HK-2 (cell line): ENCODE measurements around the gene NUDCD2.

ENCODE experiments used
- DNase-seq: peaks from one replicate; pipeline ENCODE4 v3.0.0-alpha.2; 2018; ENCODE audit not compliant: unreplicated experiment

Gene NUDCD2

GRCh38 chr5:163459819-163460561 is at the start of gene NUDCD2:
NUDCD2 (minus strand) TSS chr5:163460102; CDS start chr5:163460050, 52 bp downstream.
- peak; percentile 92 for DNase-seq

- DNase-seq = no peak
Observed at GRCh38 chr5:163509291-163509951, 49.5 kb upstream of the NUDCD2 start.

- no peak for DNase-seq
Observed at GRCh38 chr5:163508753-163509152, 48.9 kb upstream of the NUDCD2 start.

GRCh38 chr5:163506726-163507125 is 46.8 kb upstream of the NUDCD2 start:
- DNase-seq = no peak

GRCh38 chr5:163506095-163506457 is 46.2 kb upstream of the NUDCD2 start:
- no peak for DNase-seq

GRCh38 chr5:163505368-163506094 is 45.6 kb upstream of the NUDCD2 start, which contains the start of gene MAT2B:
MAT2B (plus strand) TSS chr5:163505619; CDS start chr5:163505687, 68 bp downstream.
- peak; percentile 90 for DNase-seq

GRCh38 chr5:163505049-163505367 is 45.1 kb upstream of the NUDCD2 start:
- no peak for DNase-seq

GRCh38 chr5:163504079-163504931 is 44.4 kb upstream of the NUDCD2 start:
- peak; percentile 22 for DNase-seq

- DNase-seq = peak; percentile 33
Observed at GRCh38 chr5:163503106-163504078, 43.5 kb upstream of the NUDCD2 start.

GRCh38 chr5:163502521-163502920 is 42.6 kb upstream of the NUDCD2 start:
- DNase-seq = no peak

GRCh38 chr5:163498886-163499285 is 39.0 kb upstream of the NUDCD2 start:
- no peak for DNase-seq

GRCh38 chr5:163497315-163497714 is 37.4 kb upstream of the NUDCD2 start:
- DNase-seq = no peak

- no peak for DNase-seq
Observed at GRCh38 chr5:163496286-163496685, 36.4 kb upstream of the NUDCD2 start.

GRCh38 chr5:163489745-163490075 is 29.8 kb upstream of the NUDCD2 start:
- no peak for DNase-seq

GRCh38 chr5:163489055-163489744 is 29.3 kb upstream of the NUDCD2 start:
- no peak for DNase-seq

- no peak for DNase-seq
Observed at GRCh38 chr5:163478982-163479271, 19.0 kb upstream of the NUDCD2 start.

- no peak for DNase-seq
Observed at GRCh38 chr5:163478126-163478981, 18.5 kb upstream of the NUDCD2 start.

- DNase-seq = no peak
Observed at GRCh38 chr5:163475411-163475810, 15.5 kb upstream of the NUDCD2 start.

GRCh38 chr5:163473635-163474243 is 13.8 kb upstream of the NUDCD2 start:
- no peak for DNase-seq
